Stimulated activated CD4-positive, alpha-beta T cell treated with anti-CD3 and anti-CD28 coated beads, Interleukin-15, amount 100 ng/mL, for 48 hours (primary cell): ENCODE results near the gene EHMT1.

Source experiments
- DNase-seq, 2 donors: peaks; one replicate each; pipeline ENCODE4 v3.0.0-alpha.2; 2020; ENCODE audit warnings: low read depth in 2 of 2

Gene EHMT1

GRCh38 chr9:137672907-137673791 is 54.3 kb downstream of the EHMT1 start:
- DNase-seq: peak; percentile 21 to 28

- DNase-seq: no peak
Measured at GRCh38 chr9:137673886-137674285, 55.1 kb downstream of the EHMT1 start.

DNA sequence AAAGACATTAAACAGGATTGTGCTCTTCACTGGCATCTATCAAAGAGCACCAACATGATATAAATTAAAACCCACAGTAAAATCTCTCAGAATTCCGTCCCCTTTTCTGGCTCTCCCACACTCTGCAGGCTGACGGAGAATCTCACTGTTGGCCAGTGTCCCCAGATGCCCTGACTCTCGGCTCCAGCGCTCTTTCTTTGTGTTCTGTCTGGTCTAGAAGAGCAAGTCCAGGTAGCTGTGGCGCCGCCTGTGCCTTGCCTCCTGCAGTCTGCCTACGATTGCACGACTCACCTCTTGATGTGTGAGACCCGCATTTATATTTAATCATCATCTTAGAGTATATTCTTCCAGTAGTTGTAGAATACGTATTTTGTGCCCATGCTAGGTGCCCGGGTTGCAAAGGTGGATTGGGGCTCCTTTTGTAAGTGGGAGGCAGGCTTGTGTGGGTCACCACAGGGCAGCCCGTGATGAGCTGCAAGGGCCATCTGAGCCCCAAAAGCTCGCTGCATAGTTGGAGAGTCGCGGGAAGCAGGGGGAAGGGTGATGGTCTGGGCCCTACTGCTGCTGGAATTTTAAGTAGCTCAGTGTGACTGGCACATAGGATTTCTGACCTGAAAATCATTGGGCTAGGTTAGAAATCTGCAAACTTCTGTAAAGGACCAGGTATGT is 55.6 kb downstream of the EHMT1 start:
- no peak for DNase-seq

DNA sequence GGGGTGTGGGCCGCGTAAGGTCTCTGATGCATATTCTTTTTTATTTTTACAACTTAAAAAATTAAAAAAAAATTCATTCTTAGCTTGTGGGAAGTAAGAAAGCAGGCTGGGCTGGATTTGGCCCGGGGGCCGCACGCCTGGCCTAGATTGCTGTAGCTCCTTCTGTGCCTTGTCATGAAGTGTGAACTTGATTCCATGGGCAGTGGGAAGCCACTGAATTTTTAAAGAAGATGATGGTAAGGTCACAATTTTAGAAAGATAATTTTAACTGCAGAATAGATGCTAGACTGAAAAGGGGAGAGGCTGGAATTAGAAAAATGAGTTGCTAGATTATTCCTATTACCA is 56.1 kb downstream of the EHMT1 start:
- no peak for DNase-seq

- DNase-seq: no peak
Measured at GRCh38 chr9:137676998-137677397, 58.2 kb downstream of the EHMT1 start.

DNA sequence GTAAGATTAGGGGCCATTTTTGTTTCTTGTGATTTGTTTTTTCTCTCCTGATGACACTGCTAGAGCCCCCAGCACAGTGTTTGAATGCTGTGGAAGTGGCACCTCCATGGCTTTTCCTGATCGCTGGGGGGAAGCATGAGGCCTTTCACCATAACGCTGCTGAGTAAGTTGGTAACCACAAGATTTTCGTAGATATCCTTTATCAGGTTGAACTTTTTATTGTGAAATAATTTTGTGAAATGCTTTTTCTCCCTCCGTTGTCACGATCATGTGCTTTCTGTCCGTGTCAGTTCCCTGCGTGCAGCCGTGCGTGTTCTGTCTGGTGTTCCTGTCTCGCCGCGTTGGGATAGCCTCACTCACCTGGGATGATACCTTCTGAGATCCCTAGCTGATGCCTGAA is 59.4 kb downstream of the EHMT1 start:
- DNase-seq: no peak

GRCh38 chr9:137679249-137679648 is 60.4 kb downstream of the EHMT1 start:
- DNase-seq: no peak

GRCh38 chr9:137679695-137680305 is 61.0 kb downstream of the EHMT1 start:
- no peak for DNase-seq

- DNase-seq: no peak
Measured at GRCh38 chr9:137680444-137681358, 61.9 kb downstream of the EHMT1 start.

GRCh38 chr9:137682428-137683105 is 63.8 kb downstream of the EHMT1 start:
- DNase-seq: no peak

DNA sequence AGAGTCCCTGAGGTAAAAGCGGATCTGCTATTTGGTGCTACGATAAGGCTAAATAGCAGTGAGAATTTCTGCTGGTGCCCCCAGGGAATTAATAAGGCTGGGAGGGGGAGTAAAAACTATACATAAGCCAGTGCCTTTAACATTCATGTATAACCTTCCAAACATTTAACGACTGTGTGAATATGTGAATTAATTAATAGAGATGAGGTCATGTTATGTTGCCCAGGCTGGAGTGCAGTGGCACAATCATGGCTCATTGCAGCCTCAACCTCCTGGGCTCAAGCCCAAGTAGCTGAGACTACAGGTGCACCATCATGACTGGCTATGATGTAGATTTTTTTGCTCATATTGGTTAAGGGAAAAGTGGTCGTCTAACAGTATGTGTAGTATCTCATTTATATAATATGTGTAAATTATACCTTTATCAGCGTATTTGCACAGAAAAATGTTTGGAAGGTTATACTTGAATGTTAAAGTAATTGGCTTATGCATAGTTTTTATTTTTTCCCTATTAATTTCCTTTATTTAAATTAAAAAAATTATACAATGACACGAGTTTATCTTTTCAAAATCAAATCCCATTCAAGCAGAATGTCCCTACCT is 64.6 kb downstream of the EHMT1 start:
- DNase-seq: no peak

DNA sequence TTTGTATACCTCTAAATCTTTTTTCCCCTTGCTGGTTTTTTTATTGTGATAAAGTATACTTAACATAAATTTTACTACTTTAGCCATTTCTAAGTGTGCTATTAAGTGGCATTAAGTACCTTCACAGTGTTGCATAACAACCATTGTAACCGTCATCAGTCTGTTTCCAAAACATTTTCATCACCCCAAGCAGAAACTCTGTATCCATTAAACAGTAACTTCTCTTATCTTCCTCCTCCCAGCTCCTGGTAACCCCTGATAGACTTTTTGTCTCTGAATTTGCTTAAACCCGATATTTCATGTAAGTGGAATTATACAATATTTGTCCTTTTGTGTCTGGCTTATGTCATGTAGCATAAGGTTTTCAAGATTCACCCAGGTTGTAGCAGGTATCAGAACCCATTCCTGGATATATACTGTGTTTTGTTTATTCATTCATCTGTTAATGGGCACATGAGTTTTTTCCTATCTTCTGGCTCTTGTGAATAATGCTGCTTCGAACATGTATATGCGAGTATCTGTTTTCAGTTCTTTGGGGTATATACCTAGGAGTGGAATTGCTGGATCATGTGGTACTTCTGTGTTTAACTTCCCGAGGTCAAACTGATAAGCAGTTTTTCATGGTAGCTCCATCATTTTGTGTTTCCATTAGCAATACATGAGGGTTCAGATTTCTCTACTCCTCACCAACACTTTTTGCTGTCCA is 66.4 kb downstream of the EHMT1 start:
- no peak for DNase-seq

DNA sequence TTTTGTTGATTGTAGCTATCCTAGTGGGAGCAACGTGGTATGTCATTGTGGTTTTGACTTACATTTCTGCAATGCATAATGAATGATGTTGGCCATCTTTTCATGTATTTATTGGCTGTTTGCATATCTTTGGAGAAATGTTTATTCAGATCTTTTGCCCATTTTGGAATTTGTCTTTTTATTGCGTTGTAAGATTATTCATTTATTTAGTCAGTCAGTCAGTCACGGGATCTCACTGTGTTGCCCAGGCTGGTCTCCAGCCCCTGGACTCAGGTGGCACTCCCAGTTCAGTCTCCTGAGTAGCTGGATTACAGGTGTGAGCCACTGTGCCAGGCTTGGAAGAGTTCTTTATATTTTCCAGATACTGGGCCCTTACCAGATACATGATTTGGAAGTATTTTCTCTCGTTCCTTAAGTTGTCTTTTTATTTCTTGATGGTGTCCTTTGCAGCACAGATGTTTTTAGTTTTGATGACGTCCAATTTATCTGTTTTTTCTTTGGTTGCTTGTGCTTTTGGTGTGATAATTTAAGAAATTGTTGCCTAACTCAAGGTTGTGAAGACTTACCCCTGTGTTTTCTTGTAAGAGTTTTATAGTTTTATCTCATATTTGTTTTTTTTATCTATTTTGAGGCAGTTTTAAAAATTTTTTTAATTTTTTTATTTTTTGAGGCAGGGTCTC is 67.1 kb downstream of the EHMT1 start:
- DNase-seq: no peak

- DNase-seq: no peak
Measured at GRCh38 chr9:137688261-137688660, 69.5 kb downstream of the EHMT1 start.

DNA sequence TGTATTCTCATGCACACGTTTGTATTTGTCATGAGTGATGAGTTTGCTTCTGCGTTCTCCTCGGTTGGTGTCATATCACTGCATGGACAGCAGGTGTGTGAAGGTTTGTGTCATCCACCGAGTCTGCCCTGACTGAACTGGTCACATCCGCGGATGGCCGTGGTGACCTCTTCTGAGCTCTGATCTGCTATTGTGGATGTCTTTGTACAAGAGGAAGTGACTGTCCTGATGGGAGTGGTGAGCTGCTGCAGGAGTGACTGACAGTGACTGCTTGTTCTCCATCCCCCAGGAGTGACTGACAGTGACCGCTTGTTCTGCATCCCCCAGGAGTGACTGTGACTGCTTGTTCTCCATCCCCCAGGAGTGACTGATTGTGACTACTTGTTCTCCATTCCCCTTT is 69.9 kb downstream of the EHMT1 start:
- DNase-seq: no peak

DNA sequence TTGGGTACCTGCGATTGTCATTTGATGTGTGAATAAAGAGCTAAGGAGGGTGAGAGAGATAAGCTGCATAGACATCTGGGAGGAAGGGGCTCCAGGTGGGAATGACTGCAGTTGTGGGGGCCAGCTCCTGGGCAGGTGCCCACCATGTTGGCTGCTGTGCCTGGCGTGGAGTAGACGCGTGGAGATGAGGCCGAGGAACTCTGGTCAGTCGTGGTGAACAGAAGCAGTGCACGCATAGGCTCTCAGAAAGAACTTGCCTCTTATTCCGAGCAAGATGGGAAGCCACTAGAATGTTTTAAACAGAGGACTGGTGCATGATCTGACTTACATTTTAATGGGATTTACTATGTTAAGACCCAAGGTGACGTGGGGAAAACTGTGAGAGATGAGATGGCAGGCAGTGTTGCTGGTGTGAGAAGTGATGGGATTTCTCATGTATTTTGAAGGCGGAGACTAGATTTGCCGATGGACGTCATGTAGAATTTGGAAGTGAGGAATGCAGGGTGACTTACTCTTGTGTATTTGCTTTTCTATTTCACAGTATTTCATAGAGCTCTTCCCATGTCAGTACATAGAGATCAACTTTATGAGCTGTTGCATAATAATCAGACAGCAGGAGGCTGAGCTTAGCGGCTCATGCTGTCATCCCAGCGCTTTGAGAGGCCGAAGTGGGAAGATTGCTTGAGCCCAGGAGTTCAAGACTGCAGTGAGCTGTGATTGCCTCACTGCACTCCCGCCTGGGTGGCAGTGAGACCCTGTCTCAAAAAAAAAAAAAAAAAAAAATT is 71.1 kb downstream of the EHMT1 start:
- no peak for DNase-seq

DNA sequence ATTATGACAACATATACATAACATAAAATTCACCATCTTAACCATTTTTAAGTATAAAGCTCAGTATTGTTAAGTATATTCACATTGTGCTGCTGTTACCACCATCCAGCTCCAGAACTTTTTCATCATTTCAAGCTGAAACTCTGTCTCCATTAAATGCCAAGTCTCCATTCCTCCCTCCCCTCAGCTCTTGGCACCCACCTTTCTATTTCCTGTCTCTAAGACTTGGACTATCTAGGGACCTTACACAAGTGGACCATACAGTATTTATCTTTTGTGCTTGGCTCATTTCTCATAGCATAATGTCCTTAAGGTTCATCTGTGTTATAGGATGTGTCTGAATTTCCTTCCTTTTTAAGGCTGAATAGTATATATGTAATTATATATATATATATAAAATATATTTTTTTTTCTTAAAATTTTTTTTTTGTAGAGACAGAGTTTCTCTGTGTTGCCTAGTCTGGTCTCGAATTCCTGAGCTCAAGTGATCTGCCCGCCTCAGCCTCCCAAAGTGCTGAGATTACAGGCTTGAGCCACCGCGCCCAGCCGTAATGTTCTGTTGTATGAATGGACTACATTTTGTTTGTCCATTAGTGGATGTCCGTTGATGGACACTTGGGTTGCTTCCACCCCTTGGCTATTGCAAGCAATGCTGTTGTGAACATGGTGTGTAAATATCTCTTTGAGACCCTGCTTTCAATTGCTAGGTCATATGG is 72.3 kb downstream of the EHMT1 start:
- DNase-seq: no peak
